SK-N-SH treated with all-trans-retinoic acid at 6 μM for 48 hours (cell line): ENCODE measurements around the gene LSAMP.

ENCODE experiments used
- CSRNP3 ChIP-seq: fragments of 250-450 bp; sonication (Bioruptor Pico); IDR thresholded peaks from 2 replicates; pipeline ENCODE4 v1.5.1; 2021; ENCODE audit warnings: mild to moderate bottlenecking, moderate library complexity
- TCF4 ChIP-seq: fragments of 250-450 bp; sonication (Bioruptor Pico); IDR thresholded peaks from 2 replicates; pipeline ENCODE4 v1.8.0; 2021; ENCODE audit warnings: mild to moderate bottlenecking, moderate library complexity, borderline replicate concordance
- ZNF8 ChIP-seq: fragments of 450-650 bp; formaldehyde crosslinking; IDR thresholded peaks from 2 replicates; pipeline ENCODE4 v1.5.0; 2020; ENCODE audit warnings: mild to moderate bottlenecking, moderate library complexity
- TF ChIP-seq, protein P1 (sequence below): fragments of 250-450 bp; sonication (Bioruptor Pico); IDR thresholded peaks from 2 replicates; pipeline ENCODE4 v1.5.1; 2020; ENCODE audit warnings: low read depth, mild to moderate bottlenecking, moderate library complexity

GRCh38 chr3:116039651-116039985 is 405.7 kb downstream of the LSAMP start:
- TF ChIP-seq ZNF8 (CRISPR knock-in tag) (no peak), TCF4 (CRISPR knock-in tag) (no peak), CSRNP3 (no peak)
- TF ChIP-seq, protein P1, sequence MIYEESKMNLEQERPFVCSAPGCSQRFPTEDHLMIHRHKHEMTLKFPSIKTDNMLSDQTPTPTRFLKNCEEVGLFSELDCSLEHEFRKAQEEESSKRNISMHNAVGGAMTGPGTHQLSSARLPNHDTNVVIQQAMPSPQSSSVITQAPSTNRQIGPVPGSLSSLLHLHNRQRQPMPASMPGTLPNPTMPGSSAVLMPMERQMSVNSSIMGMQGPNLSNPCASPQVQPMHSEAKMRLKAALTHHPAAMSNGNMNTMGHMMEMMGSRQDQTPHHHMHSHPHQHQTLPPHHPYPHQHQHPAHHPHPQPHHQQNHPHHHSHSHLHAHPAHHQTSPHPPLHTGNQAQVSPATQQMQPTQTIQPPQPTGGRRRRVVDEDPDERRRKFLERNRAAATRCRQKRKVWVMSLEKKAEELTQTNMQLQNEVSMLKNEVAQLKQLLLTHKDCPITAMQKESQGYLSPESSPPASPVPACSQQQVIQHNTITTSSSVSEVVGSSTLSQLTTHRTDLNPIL = no peak
